H1 (cell line): ENCODE measurements around the gene PAX3. TPM values are rescaled to one million over a fixed set of nuclear protein-coding genes. Genes with fewer than 3 reads are reported as not detected.

Source experiments
- CTCF ChIA-PET: fragments of 300-600 bp; sonication (Branson Sonifier 250); formaldehyde crosslinking; loops from one replicate; lab custom pipeline; 2021; ENCODE audit not compliant: partially characterized antibody; lab: Charles Lee
- POLR2A ChIA-PET: fragments of 300-600 bp; sonication (Branson Sonifier 250); formaldehyde crosslinking; loops from one replicate; lab custom pipeline; 2021; ENCODE audit warnings: inconsistent platforms; ENCODE audit not compliant: partially characterized antibody; lab: Charles Lee
- DNase-seq, 2 experiments: peaks; one replicate each; pipeline versions ENCODE4 v3.0.0 to v3.0.0-alpha.2; 2010 to 2022; ENCODE audit warnings: low spot score in 2 of 2, low read depth in 1 of 2, mixed read lengths in 1 of 2
- FAIRE-seq: peaks from 2 replicates; lab custom pipeline; 2011; peaks lifted over from hg19 to GRCh38; lab: Jason Lieb, UNC
- H2AFZ ChIP-seq: 2 replicates; pipeline ENCODE4 v1.8.1; 2012; ENCODE audit warnings: low read length, inconsistent platforms
- H2AK5ac ChIP-seq: 2 replicates; pipeline ENCODE4 v1.6.1; 2013; ENCODE audit warnings: low read depth, low read length
- H2BK120ac ChIP-seq: replicated peaks from 2 replicates; pipeline ENCODE3; 2013; ENCODE audit warnings: low read depth, low read length, inconsistent platforms
- H2BK12ac ChIP-seq: 2 replicates; pipeline ENCODE4 v1.6.1; 2013; ENCODE audit warnings: low read depth, low read length
- H2BK15ac ChIP-seq: 2 replicates; pipeline ENCODE4 v1.6.1; 2013; ENCODE audit warnings: low read length
- H2BK20ac ChIP-seq: 2 replicates; pipeline ENCODE4 v1.6.1; 2013; ENCODE audit warnings: low read length
- H2BK5ac ChIP-seq: 2 replicates; pipeline ENCODE4 v1.6.1; 2013; ENCODE audit warnings: low read depth, low read length
- H3K14ac ChIP-seq: 2 replicates; pipeline ENCODE4 v1.6.1; 2013; ENCODE audit warnings: inconsistent platforms; ENCODE audit not compliant: insufficient read length
- H3K18ac ChIP-seq: 2 replicates; pipeline ENCODE4 v1.6.1; 2013; ENCODE audit warnings: low read length; ENCODE audit errors: extremely low read depth
- H3K23ac ChIP-seq: 2 replicates; pipeline ENCODE4 v1.6.1; 2013; ENCODE audit warnings: inconsistent platforms; ENCODE audit not compliant: insufficient read length
- H3K23me2 ChIP-seq: 2 replicates; pipeline ENCODE4 v1.6.1; 2013; ENCODE audit warnings: low read depth, low read length
- H3K27ac ChIP-seq: 2 replicates; pipeline ENCODE4 v1.6.1; 2011; ENCODE audit warnings: low read depth, low read length, inconsistent platforms
- H3K27me3 ChIP-seq, 4 experiments: replicated peaks in 1 of 4; 1 replicate in 1 of 4; 2 replicates in 3 of 4; pipeline versions ENCODE4 v1.6.1 to v1.8.1; 2011 to 2013; ENCODE audit warnings: low read length in 3 of 4, mild to moderate bottlenecking in 3 of 4, inconsistent platforms in 2 of 4, mixed read lengths in 2 of 4, moderate library complexity in 1 of 4; ENCODE audit not compliant: control insufficient read depth in 3 of 4, insufficient read depth in 3 of 4; ENCODE audit errors: extremely low read depth in 1 of 4
- H3K36me3 ChIP-seq, 4 experiments: 2 replicates each; pipeline versions ENCODE4 v1.6.1 to v1.8.1; 2011 to 2013; ENCODE audit warnings: mild to moderate bottlenecking in 4 of 4, low read length in 3 of 4, moderate library complexity in 2 of 4, control low read depth in 1 of 4, inconsistent platforms in 1 of 4; ENCODE audit not compliant: insufficient read depth in 4 of 4, control insufficient read depth in 2 of 4
- H3K4ac ChIP-seq: replicated peaks from 2 replicates; pipeline ENCODE3; 2013; ENCODE audit warnings: low read length, low read depth, mixed read lengths, inconsistent platforms; ENCODE audit not compliant: insufficient read length
- H3K4me1 ChIP-seq, 4 experiments: replicated peaks in 1 of 4; 1 replicate in 1 of 4; 2 replicates in 3 of 4; pipeline versions ENCODE4 v1.6.1 to v1.8.1; 2011 to 2013; ENCODE audit warnings: low read length in 3 of 4, inconsistent platforms in 2 of 4, mixed read lengths in 1 of 4; ENCODE audit not compliant: insufficient read depth in 4 of 4, control insufficient read depth in 3 of 4
- H3K4me2 ChIP-seq, 2 experiments: 2 replicates each; pipeline versions ENCODE4 v1.6.1 to v1.8.1; 2011 to 2013; ENCODE audit warnings: low read depth in 2 of 2, low read length in 2 of 2, control low read depth in 1 of 2, inconsistent platforms in 1 of 2, mild to moderate bottlenecking in 1 of 2; ENCODE audit not compliant: insufficient read depth in 1 of 2
- H3K4me3 ChIP-seq, 4 experiments: fragments of 200-600, 300-600 bp in 1 of 4; sonication (generic), shearing (Covaris generic), sonication (Bioruptor Twin) in 1 of 4; 2 replicates each; pipeline versions ENCODE4 v1.5.1 to v1.8.1; 2011 to 2016; ENCODE audit warnings: low read length in 4 of 4, low read depth in 3 of 4, control low read depth in 2 of 4, inconsistent platforms in 2 of 4, mild to moderate bottlenecking in 2 of 4, mixed read lengths in 1 of 4, moderate library complexity in 1 of 4; ENCODE audit not compliant: insufficient read depth in 2 of 4; ENCODE audit errors: extremely low read depth in 1 of 4
- H3K56ac ChIP-seq: replicated peaks from 2 replicates; pipeline ENCODE3; 2013; ENCODE audit warnings: low read depth, mild to moderate bottlenecking, mixed read lengths, low read length, inconsistent platforms; ENCODE audit not compliant: insufficient read length
- H3K79me1 ChIP-seq: 2 replicates; pipeline ENCODE4 v1.6.1; 2013; ENCODE audit warnings: low read depth, low read length, control low read depth
- H3K79me2 ChIP-seq, 2 experiments: 2 replicates each; pipeline versions ENCODE4 v1.6.1 to v1.8.1; 2012 to 2013; ENCODE audit warnings: low read length in 2 of 2, mild to moderate bottlenecking in 2 of 2, inconsistent platforms in 1 of 2; ENCODE audit not compliant: insufficient read depth in 2 of 2, control insufficient read depth in 1 of 2
- H3K9ac ChIP-seq, 4 experiments: replicated peaks in 1 of 4; 1 replicate in 1 of 4; 2 replicates in 3 of 4; pipeline versions ENCODE4 v1.6.1 to v1.8.1; 2011 to 2013; ENCODE audit warnings: low read depth in 3 of 4, low read length in 3 of 4, control low read depth in 2 of 4, mild to moderate bottlenecking in 2 of 4, moderate library complexity in 2 of 4, inconsistent platforms in 1 of 4; ENCODE audit errors: extremely low read depth in 1 of 4
- H3K9me3 ChIP-seq, 2 experiments: 2 replicates each; pipeline versions ENCODE4 v1.6.1 to v1.8.1; 2012 to 2013; ENCODE audit warnings: mild to moderate bottlenecking in 2 of 2, moderate library complexity in 2 of 2, control low read depth in 1 of 2, inconsistent platforms in 1 of 2, low read depth in 1 of 2, low read length in 1 of 2, mixed read lengths in 1 of 2; ENCODE audit not compliant: insufficient read depth in 2 of 2
- H4K20me1 ChIP-seq, 2 experiments: replicated peaks in 1 of 2; 2 replicates each; pipeline versions ENCODE3 to v1.8.1; 2011 to 2013; ENCODE audit warnings: inconsistent platforms in 2 of 2, low read length in 2 of 2, mild to moderate bottlenecking in 1 of 2; ENCODE audit not compliant: insufficient read depth in 2 of 2, control insufficient read depth in 1 of 2
- H4K5ac ChIP-seq: 2 replicates; pipeline ENCODE4 v1.6.1; 2013; ENCODE audit warnings: low read length, low read depth, mixed read lengths, inconsistent platforms; ENCODE audit not compliant: insufficient read length
- H4K8ac ChIP-seq: 2 replicates; pipeline ENCODE4 v1.8.0; 2013; ENCODE audit warnings: mild to moderate bottlenecking, moderate library complexity, low read length, inconsistent platforms; ENCODE audit not compliant: insufficient read depth; ENCODE audit errors: extremely low read depth
- H4K91ac ChIP-seq: replicated peaks from 2 replicates; pipeline ENCODE3; 2013; ENCODE audit warnings: low read length, mixed read lengths, inconsistent platforms; ENCODE audit not compliant: insufficient read length
- FOSL1 ChIP-seq: IDR thresholded peaks from 2 replicates; pipeline ENCODE4 v1.6.1; 2011; ENCODE audit warnings: mild to moderate bottlenecking, low read depth, low read length, moderate library complexity; ENCODE audit not compliant: insufficient read depth
- GTF2F1 ChIP-seq: IDR thresholded peaks from 2 replicates; pipeline ENCODE4 v1.6.1; 2012; ENCODE audit warnings: low read depth, low read length, improper control_type of control experiment, borderline replicate concordance
- KDM1A ChIP-seq: fragments of 200-600, 300-600 bp; sonication (generic); IDR thresholded peaks from 2 replicates; pipeline ENCODE4 v1.7.1; 2016; ENCODE audit warnings: mild to moderate bottlenecking, low read length, borderline replicate concordance
- RAD21 ChIP-seq, 2 experiments: IDR thresholded peaks in 1 of 2; conservative IDR thresholded peaks in 1 of 2; 2 replicates each; pipeline ENCODE4 v1.6.1; 2011; ENCODE audit warnings: low read depth in 2 of 2, low read length in 2 of 2, improper control_type of control experiment in 1 of 2, inconsistent platforms in 1 of 2, mild to moderate bottlenecking in 1 of 2, moderate library complexity in 1 of 2
- RNF2 ChIP-seq: fragments of 200-900, 300-1000 bp; sonication (generic); IDR thresholded peaks from 2 replicates; pipeline ENCODE4 v1.7.1; 2016; ENCODE audit warnings: borderline replicate concordance, low read depth, mild to moderate bottlenecking, antibody characterized with exemption, low read length; ENCODE audit not compliant: poor library complexity, severe bottlenecking; ENCODE audit errors: missing control alignments
- USF2 ChIP-seq: IDR thresholded peaks from 2 replicates; pipeline ENCODE4 v1.6.1; 2011; ENCODE audit warnings: low read length, improper control_type of control experiment
- WGBS, 2 experiments: shearing (Covaris generic) in 1 of 2; methylation state at CpG; one replicate each; pipeline versions ENCODE4 v1.1.6 to v1.1.7; 2013 to 2015; ENCODE audit warnings: low lambda C conversion rate in 2 of 2, mixed read lengths in 2 of 2, inconsistent platforms in 1 of 2, low coverage in 1 of 2, missing lambda C conversion rate in 1 of 2; ENCODE audit not compliant: insufficient replicate concordance in 2 of 2, insufficient coverage in 1 of 2, insufficient read length in 1 of 2; ENCODE audit errors: extremely low coverage in 1 of 2, missing lambda C conversion rate in 1 of 2; 5-methylcytosine and 5-hydroxymethylcytosine counted together
- long read RNA-seq, 2 experiments: library from RNA in 1 of 2; library from capped mRNA in 1 of 2; stranded (forward); transcript quantifications; one replicate each; pipeline ENCODE4 v2.0.0, GENCODE V29; 2021; ENCODE audit warnings: inconsistent platforms in 1 of 2
- polyA minus RNA-seq, 3 experiments: library from RNA; depleted of rRNA, polyadenylated mRNA; stranded (reverse); fragments of >200 nt; gene quantifications; 1 replicate in 2 of 3; 2 replicates in 1 of 3; pipeline ENCODE4 v1.2.3, GENCODE V29; 2011
- polyA plus RNA-seq, 7 experiments: library from polyadenylated mRNA; depleted of rRNA in 3 of 7; stranded (reverse) in 5 of 7; unstranded in 2 of 7; fragments of >200 nt in 5 of 7; fragments of 200-250 nt in 2 of 7; gene quantifications; 1 replicate in 5 of 7; 2 replicates in 1 of 7; 4 replicates in 1 of 7; pipeline versions ENCODE4 v1.2.1 to v1.2.3, GENCODE V29; 2011 to 2013; ENCODE audit warnings: missing spikeins in 2 of 7, mixed read lengths in 2 of 7
- total RNA-seq: library from RNA; stranded (reverse); fragmentation: NEBNext Ultra II Directional; extraction: Animal tissue kit (Norgen Biotek cat#: 25700); gene quantifications from 2 replicates; pipeline ENCODE4 v1.2.1, GENCODE V29; 2021

PAX3 gene
- not detected in 2 replicates for total RNA-seq
- 0.33 and 0.35 TPM in 2 replicates for polyA plus RNA-seq (2011; rRNA removed)
- polyA plus RNA-seq (2011; cell fraction: cytosol; rRNA removed), result 0.13 TPM
- polyA plus RNA-seq (2011; cell fraction: nucleus; rRNA removed), result 1.0 TPM
- 0.18 to 0.59 TPM (median 0.23 TPM) in 4 replicates for polyA plus RNA-seq (2012, experiment 1 of 2)
- 0.13 TPM for polyA plus RNA-seq (2012, experiment 2 of 2)
- polyA plus RNA-seq (2013, experiment 1 of 2), result not detected
- not detected for polyA plus RNA-seq (2013, experiment 2 of 2)
- 0.69 TPM in 1 of 2 replicates, not detected in the other for polyA minus RNA-seq (2011; rRNA and poly(A)+ RNA removed)
- polyA minus RNA-seq (2011; cell fraction: cytosol; rRNA and poly(A)+ RNA removed), result not detected
- not detected for polyA minus RNA-seq (2011; cell fraction: nucleus; rRNA and poly(A)+ RNA removed)
- long read RNA-seq, experiment 1, result 0 reads
- long read RNA-seq, experiment 2, result 0 reads

GRCh38 chr2:222298311-222299150, at the start of gene PAX3:
TSS of gene PAX3 (minus strand) at chr2:222298998. CDS start at chr2:222298615, 383 bp downstream.
- Histone ChIP-seq H3K79me2 (no peaks in the 10 kb centered on the region), H4K5ac (no peak within 1 kb of the TSS), H3K23ac (no peak within 1 kb of the TSS), H3K18ac (no peak within 1 kb of the TSS), H3K79me1 (no peaks in the 10 kb centered on the region), H3K14ac (no peak within 1 kb of the TSS), H2BK120ac (no peak within 1 kb of the TSS), H3K36me3 (no peaks in the 10 kb centered on the region; a peak in 1 of 8 replicates), H3K4me2 (peak within 1 kb of the TSS; percentile 42 to 67), H3K23me2 (no peaks in the 10 kb centered on the region; the same call in 1 of the 2 replicates), H4K20me1 (peaks cover 9 to 41% of the 10 kb centered on the region in 2 experiments), H4K8ac (peak within 1 kb of the TSS; percentile 45; the same call in 1 of the 2 replicates), H3K4ac (no peak within 1 kb of the TSS), H3K56ac (no peak within 1 kb of the TSS), H4K91ac (no peak within 1 kb of the TSS), H3K27ac (no peak within 1 kb of the TSS), H2BK12ac (no peak within 1 kb of the TSS), H3K4me3 (peak within 1 kb of the TSS; percentile 7 to 50 (median 18); a peak in 6 of 8 replicates), H3K9me3 (no peaks in the 10 kb centered on the region), H2AFZ (no peak within 1 kb of the TSS; the same call in 1 of the 2 replicates), H2AK5ac (no peak within 1 kb of the TSS; the same call in 1 of the 2 replicates), H2BK5ac (no peak within 1 kb of the TSS), H2BK20ac (no peak within 1 kb of the TSS; the same call in 1 of the 2 replicates), H3K27me3 (peaks cover 93 to 100% (median 99%) of the 10 kb centered on the region in 4 experiments), H2BK15ac (no peak within 1 kb of the TSS), H3K4me1 (peaks cover 12 to 24% (median 19%) of the 10 kb centered on the region in 4 experiments), H3K9ac (no peak within 1 kb of the TSS)
- WGBS, 2 experiments, result 0% methylated on average over 51 of the region's 63 CpGs; no CpG with 5 or more reads in 1 of the 2 experiments
- CTCF ChIA-PET, result interaction anchor here (0.9 to 1.8 kb wide), 4 partner anchors 14 to 273 kb away, joined by 3 to 4 read pairs (median 4); no protein-coding TSS in a partner anchor
- FAIRE-seq (no peak), DNase-seq (peak in 1 of 2 experiments; percentile 83)
- POLR2A ChIA-PET, result interaction anchor here (0.8 to 1.2 kb wide), 2 partner anchors 8 to 12 kb away, joined by 3 to 4 read pairs; no protein-coding TSS in a partner anchor
- TF ChIP-seq FOSL1 (no peak), USF2 (no peak), GTF2F1 (no peak), RAD21 (IDR thresholded peaks at IDR 0.05 in 1 of 2, conservative IDR thresholded peaks at IDR 0.05 in 1 of 2; ENCODE audit: low read depth in 2 of 2, low read length in 2 of 2) (0 out of 4 replicates have a peak, but pooled peaks of 1 of the 2 experiments have one; percentile 9), KDM1A (peak; percentile 51; the same call in 1 of the 2 replicates), RNF2 (peak; percentile 91)
